BJ (cell line): ENCODE results near the gene PNPLA7. TPM values are rescaled to one million over a fixed set of nuclear protein-coding genes. Genes with fewer than 3 reads are reported as not detected.

Experiments
- CTCF ChIA-PET: fragments of 350-600 bp; formaldehyde crosslinking; extraction: SDS; loops from one replicate; lab custom pipeline; 2021; ENCODE audit warnings: antibody characterized with exemption, inconsistent platforms; lab: Yijun Ruan, JAX
- POLR2A ChIA-PET: fragments of 300-600 bp; sonication (Branson Sonifier 250); formaldehyde crosslinking; extraction: SDS; loops from one replicate; lab custom pipeline; 2021; ENCODE audit warnings: antibody characterized with exemption; lab: Charles Lee
- DNase-seq: peaks from one replicate; pipeline ENCODE4 v3.0.0-alpha.2; 2011; ENCODE audit warnings: low read depth
- H3K27me3 ChIP-seq: 2 replicates; pipeline ENCODE4 v1.6.0; 2011; ENCODE audit warnings: low read length; ENCODE audit not compliant: control insufficient read depth, insufficient read depth
- H3K36me3 ChIP-seq: 2 replicates; pipeline ENCODE4 v1.5.1; 2011; ENCODE audit warnings: low read length; ENCODE audit not compliant: control insufficient read depth, insufficient read depth
- H3K4me3 ChIP-seq: 2 replicates; pipeline ENCODE4 v1.5.1; 2011; ENCODE audit warnings: low read depth, mild to moderate bottlenecking, control low read depth, low read length
- polyA plus RNA-seq: library from polyadenylated mRNA; depleted of rRNA; stranded (reverse); fragments of >200 nt; gene quantifications from 2 replicates; pipeline ENCODE4 v1.2.3, GENCODE V29; 2011
- TF ChIP-seq, protein P1 (sequence below): IDR thresholded peaks from 2 replicates; pipeline ENCODE4 v1.5.1; 2011; ENCODE audit warnings: low read depth, mild to moderate bottlenecking, control low read depth, inconsistent platforms, low read length, moderate library complexity; ENCODE audit not compliant: insufficient read depth

PNPLA7 gene
- polyA plus RNA-seq, 1 experiment = 0.63 TPM

DNA sequence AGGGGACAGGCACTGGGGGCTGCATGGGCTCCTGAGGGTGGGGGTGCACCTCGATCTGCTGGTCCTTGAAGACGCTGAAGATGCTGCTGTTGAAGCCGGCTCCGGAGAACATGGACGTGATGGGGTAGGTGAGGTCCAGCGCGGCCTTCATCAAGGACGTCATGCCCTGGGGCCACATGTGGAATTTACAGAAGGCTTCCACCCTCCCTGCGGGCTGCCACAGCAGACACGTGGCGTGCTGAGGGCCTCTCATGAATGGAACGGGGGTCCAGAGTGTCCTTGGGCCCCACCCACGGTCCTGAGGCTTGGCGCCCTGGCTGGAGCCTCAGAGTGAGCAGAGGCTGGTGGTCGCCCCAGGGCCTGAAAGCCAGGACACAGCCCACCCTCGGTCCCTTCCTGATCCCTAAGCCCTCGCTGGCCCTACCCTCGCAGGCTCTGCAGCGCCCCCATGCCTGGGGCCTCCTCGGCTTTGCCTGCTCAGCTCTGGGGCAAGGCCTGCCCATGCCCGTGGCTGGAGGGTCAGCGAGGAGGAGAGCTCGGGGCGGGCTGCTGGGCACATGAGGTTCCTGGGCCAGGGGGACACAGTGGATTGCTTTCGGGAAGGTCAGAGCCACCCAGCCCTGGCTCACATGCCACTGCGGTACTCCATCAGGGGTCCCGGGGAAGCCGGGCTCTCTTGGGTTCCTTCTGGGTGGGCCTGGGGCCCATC, 85.8 kb downstream of the PNPLA7 start:
- H3K36me3 ChIP-seq = no peaks in the 10 kb centered on the region
- TF ChIP-seq, protein P1, sequence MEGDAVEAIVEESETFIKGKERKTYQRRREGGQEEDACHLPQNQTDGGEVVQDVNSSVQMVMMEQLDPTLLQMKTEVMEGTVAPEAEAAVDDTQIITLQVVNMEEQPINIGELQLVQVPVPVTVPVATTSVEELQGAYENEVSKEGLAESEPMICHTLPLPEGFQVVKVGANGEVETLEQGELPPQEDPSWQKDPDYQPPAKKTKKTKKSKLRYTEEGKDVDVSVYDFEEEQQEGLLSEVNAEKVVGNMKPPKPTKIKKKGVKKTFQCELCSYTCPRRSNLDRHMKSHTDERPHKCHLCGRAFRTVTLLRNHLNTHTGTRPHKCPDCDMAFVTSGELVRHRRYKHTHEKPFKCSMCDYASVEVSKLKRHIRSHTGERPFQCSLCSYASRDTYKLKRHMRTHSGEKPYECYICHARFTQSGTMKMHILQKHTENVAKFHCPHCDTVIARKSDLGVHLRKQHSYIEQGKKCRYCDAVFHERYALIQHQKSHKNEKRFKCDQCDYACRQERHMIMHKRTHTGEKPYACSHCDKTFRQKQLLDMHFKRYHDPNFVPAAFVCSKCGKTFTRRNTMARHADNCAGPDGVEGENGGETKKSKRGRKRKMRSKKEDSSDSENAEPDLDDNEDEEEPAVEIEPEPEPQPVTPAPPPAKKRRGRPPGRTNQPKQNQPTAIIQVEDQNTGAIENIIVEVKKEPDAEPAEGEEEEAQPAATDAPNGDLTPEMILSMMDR = no peak
- CTCF ChIA-PET = no interaction called here
- H3K4me3 ChIP-seq = no peak overlapping the region
- DNase-seq = no peak
- no peaks in the 10 kb centered on the region for H3K27me3 ChIP-seq
- POLR2A ChIA-PET = no interaction called here

DNA sequence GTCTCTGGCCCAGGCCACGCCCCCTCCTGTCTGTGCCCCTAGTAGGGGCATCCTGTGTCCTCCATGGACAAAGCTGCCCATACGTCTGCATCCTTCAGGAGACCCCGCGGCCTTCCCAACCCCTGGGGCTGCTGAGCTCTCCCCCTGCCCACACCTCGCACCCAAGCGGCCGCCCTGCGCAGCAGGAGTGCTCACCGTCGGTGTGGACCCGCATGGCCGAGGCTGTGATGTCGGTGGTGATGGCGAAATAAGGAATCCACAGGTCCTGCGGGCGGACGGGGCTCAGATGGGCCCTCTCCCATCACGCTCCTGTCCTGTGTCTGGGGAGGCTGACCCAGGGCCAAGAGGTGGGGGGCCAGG, 86.3 kb downstream of the PNPLA7 start:
- Histone ChIP-seq H3K27me3 (no peaks in the 10 kb centered on the region), H3K4me3 (no peak overlapping the region), H3K36me3 (no peaks in the 10 kb centered on the region)
- no peak for DNase-seq
- CTCF ChIA-PET = no interaction called here
- TF ChIP-seq, protein P1 = no peak
- POLR2A ChIA-PET = no interaction called here

DNA sequence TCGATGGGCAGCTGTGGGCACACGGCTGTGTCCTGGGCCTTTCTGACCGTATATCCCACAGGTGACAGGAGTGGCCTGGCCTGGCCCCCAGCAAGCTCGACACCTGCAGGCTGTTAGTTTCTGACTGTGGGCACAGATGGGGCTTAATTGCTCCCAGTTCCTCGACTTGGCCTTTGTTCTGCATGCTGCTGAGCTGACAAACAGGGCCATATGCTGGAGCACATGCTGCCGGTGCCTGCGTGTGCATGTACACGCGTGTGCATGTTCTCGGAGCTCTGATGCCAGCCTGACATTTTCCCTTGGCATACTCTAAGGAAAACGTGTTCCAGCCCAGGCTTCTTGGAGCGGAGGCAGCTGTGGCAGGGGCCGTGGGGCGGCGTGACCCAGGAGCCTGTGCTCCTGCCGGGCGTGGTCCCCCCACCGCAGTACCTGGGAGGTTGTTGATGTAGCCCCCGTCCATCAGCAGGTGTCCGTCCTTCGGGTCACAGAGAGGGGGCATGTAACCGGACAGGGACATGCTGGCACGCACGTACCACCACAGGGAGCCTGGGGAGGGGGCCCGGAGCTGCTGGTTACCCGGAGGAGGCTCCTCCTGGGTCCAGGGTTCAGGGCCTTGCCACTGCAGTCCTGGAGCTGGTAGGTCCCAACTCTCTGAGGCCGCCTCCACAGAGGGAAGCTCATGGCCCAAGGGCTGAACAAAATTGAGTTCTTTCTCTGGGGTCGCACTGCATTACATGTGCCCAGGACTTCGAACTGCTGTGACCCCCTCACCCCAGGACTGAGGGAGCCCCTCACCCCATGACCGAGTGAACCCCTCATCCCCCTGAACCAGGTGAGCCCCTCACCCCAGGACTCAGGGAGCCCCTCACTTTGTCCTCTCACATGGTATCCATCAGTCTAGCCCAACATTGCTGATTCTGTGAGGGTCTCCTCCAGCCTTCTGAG, 86.9 kb downstream of the PNPLA7 start:
- no peak overlapping the region for H3K4me3 ChIP-seq
- DNase-seq = no peak
- no peaks in the 10 kb centered on the region for H3K36me3 ChIP-seq
- POLR2A ChIA-PET = no interaction called here
- TF ChIP-seq, protein P1 = no peak
- CTCF ChIA-PET = no interaction called here
- H3K27me3 ChIP-seq = no peaks in the 10 kb centered on the region

DNA sequence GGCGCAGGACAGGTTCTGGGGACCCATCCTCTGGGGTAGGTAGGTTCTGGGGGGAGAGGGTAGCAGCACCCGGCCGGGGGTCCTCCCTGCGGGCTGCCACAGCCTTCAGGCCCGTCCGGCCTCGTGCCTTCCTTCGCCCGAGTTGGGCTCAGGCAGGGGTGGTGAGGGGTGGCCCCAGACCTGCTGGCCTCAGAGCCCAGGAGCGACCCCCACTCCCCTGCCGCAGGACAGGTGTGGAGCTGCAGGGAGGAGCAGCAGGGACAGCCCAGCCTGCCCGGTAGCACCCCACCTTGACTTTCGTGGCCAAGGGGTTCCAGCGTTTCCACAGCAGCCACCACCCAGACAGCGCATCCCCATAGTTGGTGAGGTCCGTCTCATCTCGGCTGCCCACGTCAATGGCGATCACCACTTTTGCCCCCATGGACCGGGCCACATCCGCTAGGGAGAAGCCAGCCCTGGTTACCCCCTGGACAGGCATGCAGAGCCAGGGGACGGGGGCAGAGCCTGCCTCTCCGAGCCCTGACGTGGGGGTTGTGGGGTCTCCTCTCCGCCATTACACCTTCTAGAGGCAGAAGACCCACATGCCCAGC, 87.7 kb downstream of the PNPLA7 start:
- TF ChIP-seq, protein P1 = no peak
- ChIA-PET CTCF (no interaction called here), POLR2A (no interaction called here)
- DNase-seq = no peak
- Histone ChIP-seq H3K27me3 (no peaks in the 10 kb centered on the region), H3K36me3 (no peaks in the 10 kb centered on the region), H3K4me3 (no peak overlapping the region)
